ENCODE data around the gene MBD3L3. TPM values are rescaled to one million over a fixed set of nuclear protein-coding genes. Genes with fewer than 3 reads are reported as not detected.

The MBD3L3 gene
- total and polyA plus RNA-seq, 10 of the 15 experiments (the other 5 are each of a cell fraction or from before 2014, with no cell fraction given), result not detected

DNA sequence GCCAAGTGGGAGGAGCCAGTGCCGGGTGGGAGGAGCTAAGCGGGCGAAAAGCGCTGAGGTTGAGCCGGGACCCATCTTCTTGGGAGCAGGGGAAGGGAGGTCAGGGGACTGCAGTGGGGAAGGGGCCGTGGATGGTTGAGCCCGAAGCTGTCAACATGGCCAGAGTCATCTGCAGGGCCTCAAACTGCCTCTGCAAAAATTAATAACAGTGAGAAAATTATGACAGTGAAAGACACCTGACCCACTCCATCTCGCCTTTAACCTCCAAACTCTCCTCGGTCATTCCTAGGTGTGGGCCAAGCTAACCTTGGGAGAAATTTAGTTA is 41.1 kb upstream of the MBD3L3 start:
- CTCF ChIA-PET, result interaction anchor here (0.7 to 5.7 kb wide), 18 partner anchors 15 to 972 kb away, joined by 3 to 62 read pairs (median 4); partner anchors contain the start of genes ARHGEF18, TRAPPC5 and ZNF557
- intact Hi-C loops (cut with micrococcal nuclease; ENCODE audit: unreplicated experiment) (loop anchor here (2.0 kb wide), 1 partner anchor 153 kb away; no protein-coding TSS in a partner anchor), in situ Hi-C loops (cut with MboI) (no loop called here)
- no peaks in the 10 kb centered on the region for H4K20me1 ChIP-seq (ENCODE audit: control insufficient read depth, insufficient read depth)
- H3K9ac ChIP-seq (ENCODE audit: control insufficient read depth, insufficient read depth, low read length), result peak overlapping the region; percentile 82
- peak overlapping the region; percentile 85 for H2AFZ ChIP-seq (ENCODE audit: control insufficient read depth, low read depth, low read length)
- H3K27ac ChIP-seq (ENCODE audit: control insufficient read depth, insufficient read depth), result peak overlapping the region; percentile 75
- no peaks in the 10 kb centered on the region for H3K27me3 ChIP-seq (replicated peaks in 1 of 2; ENCODE audit: control insufficient read depth in 2 of 2, insufficient read depth in 2 of 2, low read length in 1 of 2)
- peak overlapping the region; percentile 81 for H3K4me2 ChIP-seq (ENCODE audit: control insufficient read depth, insufficient read depth)
- ATAC-seq, result no peak
- RAD21 ChIA-PET (ENCODE audit: unreplicated experiment), result interaction anchor here (0.6 to 2.3 kb wide), 29 partner anchors 30 to 581 kb away, joined by 3 to 21 read pairs (median 4); partner anchors contain the start of genes ARHGEF18, PET100, TRAPPC5 and XAB2
- no peaks in the 10 kb centered on the region for H3K36me3 ChIP-seq (ENCODE audit: control insufficient read depth in 2 of 2, insufficient read depth in 2 of 2, low read length in 1 of 2)
- TF ChIP-seq SKIL (IDR thresholded peaks at IDR 0.05; ENCODE audit: low read depth, poor library complexity, severe bottlenecking) (no peak), PAX5 (IDR thresholded peaks at IDR 0.05; ENCODE audit: borderline replicate concordance, low read depth, low read length) (0 out of 2 replicates have a peak, but pooled peaks have one; percentile 17)
- H3K4me3 ChIP-seq, result peak overlapping the region; percentile 76
- H3K4me1 ChIP-seq (ENCODE audit: control insufficient read depth, insufficient read depth, low read length), result peaks cover 9% of the 10 kb centered on the region
- peaks cover 4% of the 10 kb centered on the region; the same call in 2 of the 3 replicates for H3K9me3 ChIP-seq (replicated peaks; ENCODE audit: control insufficient read depth, insufficient read depth, low read length)
- SMC1A ChIA-PET (ENCODE audit: uncharacterized antibody, unreplicated experiment), result interaction anchor here (0.6 to 1.8 kb wide), 20 partner anchors 29 to 280 kb away, joined by 3 to 9 read pairs (median 4); no protein-coding TSS in a partner anchor
- FAIRE-seq, result no peak
- 7% methylated on average over 9 of the region's 9 CpGs for WGBS (ENCODE audit: insufficient coverage, insufficient replicate concordance, low lambda C conversion rate, missing lambda C conversion rate)
- no TSS peak for BruUV-seq (replicated peaks)
- no peaks in the 10 kb centered on the region for H3K79me2 ChIP-seq (ENCODE audit: control insufficient read depth, insufficient read depth, low read length)
- DNase-seq (ENCODE audit: low read depth, low spot score), result no peak
- POLR2A ChIA-PET, result interaction anchor here (0.5 to 2.0 kb wide), 16 partner anchors 15 to 821 kb away, joined by 3 to 14 read pairs (median 4); partner anchors contain the start of genes ARHGEF18, SNAPC2 and ZNF557

Data from GM12878 (cell line).